GM18867 (cell line): ENCODE data around the gene TLE2.

Source experiments
- ATAC-seq: cut with Tn5 transposase; IDR thresholded peaks from one replicate; pipeline ENCODE4 v1.9.1; 2021; ENCODE audit warnings: mild to moderate bottlenecking, moderate library complexity; ENCODE audit not compliant: unreplicated experiment

TLE2 gene

DNA sequence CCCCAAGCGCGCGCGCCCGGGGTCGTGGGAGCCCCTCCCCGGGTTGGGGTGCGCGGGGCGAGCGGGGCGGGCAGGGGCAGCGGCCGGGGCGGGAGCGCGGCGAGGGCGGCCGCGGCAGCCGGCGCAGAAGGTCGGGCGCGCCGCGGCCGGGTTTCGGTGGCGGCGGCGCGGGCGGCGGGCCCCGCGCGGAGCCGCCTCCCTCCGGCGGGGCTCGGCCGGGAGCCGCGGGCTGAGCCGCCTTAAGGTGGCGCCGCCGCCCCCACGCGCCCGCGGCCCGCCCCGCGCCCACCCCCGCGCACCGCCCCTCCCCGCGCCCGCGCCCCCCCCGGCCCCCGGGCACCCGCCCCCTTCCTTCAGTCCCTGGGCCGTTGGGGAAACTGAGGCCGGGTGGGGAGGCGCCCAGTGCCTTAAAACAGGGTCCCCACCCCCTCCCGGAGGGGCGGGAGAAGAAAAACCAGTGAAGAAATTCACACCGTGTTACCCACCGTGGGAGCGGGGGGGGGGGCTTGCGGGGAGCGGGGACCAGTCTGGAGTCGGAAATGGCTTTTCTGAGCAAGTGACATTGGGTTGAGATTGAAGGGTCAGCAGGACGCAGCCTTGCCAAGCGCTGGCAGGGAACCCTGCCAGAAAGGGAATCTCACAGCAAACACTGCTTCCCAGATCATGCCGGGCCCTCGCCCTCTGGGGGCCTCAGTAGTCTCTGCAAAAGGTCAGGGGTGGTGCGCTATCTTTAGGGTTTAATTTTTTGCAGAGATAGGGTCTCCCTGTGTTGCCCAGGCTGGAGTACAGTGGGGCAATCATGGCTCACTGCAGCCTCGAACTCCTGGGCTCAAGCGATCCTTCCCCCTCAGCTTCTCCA is at the start of gene TLE2:
Gene TLE2, minus strand, starts transcription at position 216 of the 859 bp plus-strand sequence. CDS start 376 bp downstream, outside the sequence.
- no peak for ATAC-seq

DNA sequence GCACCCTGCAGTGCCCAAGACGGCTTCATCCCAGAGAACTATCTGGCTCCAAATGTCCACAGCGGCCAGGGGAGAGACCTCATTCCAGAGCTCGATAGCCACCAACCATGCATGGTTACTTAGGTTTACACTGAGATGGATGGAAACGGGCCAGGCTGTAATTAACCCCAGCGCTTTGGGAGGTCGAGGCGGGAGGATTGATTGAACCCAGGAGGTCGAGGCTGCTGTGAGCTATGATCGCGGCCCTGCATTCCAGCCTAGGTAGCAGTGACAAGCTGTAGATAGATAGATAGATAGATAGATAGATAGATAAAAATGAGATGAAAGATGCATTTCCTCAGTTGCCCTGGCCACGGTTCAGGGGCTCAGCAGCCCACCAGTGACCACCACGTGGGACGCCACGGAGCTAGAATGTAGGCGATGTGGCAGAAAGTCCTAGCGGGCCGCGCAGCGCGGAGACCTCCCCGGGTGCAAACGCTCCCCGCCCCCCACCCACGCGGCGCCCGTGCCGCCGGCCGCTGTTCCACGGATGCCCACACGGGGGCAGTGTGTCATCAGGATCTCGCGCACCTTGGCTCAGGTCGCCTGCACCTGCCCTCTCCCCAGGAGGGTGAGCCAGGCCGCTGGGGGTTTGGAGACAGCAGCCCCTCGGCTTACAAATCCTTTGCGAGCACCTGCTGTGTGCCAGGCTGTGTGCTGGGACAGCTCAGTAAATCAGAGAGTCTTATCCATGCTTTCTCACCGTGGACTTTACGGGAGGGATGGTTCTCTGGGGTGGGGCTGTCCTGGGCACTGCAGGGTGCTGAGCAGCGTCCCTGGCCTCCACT is 46.7 kb upstream of the TLE2 start:
- ATAC-seq = no peak

DNA sequence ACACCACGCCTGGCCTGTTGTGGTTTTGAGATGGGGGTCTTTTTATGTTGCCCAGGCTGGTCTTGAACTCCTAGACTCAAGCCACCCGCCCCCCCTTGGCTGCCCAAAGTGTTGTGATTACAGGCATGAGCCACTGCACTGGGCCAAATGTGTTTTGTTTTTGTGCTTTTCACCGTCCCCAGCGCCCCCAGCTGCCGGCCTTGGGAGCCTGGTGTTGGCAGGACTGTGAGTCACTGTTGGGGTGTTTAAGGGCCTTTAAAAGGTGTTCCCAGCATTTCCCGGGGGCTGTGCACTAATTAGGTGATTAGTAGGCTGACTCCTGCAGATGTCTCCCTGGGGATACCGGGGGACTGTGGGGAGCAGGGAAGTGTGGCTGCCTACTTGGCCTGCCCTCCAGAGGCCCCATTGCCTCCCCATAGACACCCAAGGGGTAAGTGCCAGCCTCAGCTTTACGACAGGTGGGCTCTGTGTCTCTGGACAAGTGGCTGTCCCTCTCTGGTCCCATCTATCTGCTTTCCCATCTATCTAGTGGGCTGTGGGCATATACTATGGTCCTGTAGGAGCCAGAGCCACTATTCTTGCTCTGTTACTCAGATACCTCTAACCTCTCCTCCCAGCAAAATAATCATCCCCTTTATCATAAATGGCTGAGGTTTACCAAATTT is 45.0 kb upstream of the TLE2 start:
- ATAC-seq = no peak

DNA sequence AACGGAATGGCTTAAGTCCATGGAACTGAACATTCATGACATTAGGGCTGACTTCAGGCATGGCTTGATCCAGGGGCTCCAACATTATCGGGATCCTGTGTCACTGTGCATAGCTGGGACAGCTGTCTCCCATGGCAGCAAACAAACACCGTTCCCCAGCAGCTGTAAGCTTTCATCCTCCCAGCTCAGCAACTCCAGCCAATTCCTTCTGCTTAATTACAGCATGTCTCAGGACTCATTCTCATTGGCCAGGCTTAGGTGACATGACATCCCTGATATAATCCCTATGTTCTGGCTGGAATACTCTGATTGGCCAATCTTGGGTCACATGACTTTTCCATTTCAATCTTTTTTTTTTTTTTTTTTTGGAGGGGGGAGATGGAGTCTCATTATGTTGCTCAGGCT is 44.1 kb upstream of the TLE2 start:
- no peak for ATAC-seq

DNA sequence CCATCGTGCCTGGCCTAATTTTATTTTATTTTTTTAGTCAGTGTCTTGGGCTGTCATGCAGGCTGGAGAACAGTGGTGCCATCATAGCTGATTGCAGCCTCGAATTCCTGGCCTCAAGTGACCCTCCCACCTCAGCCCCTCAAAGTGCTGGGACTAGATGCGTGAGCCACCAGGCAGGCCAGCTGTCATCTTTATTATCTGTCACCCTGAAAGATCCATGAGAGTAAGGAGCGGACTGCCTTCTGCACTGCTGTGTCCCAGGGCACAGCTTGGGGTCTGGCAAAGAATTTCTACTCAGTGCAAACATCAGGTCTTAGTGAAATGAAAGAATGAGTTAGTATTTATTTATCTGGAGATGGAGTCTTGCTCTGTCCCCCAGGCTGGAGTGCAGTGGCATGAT is 42.7 kb upstream of the TLE2 start:
- ATAC-seq = no peak

DNA sequence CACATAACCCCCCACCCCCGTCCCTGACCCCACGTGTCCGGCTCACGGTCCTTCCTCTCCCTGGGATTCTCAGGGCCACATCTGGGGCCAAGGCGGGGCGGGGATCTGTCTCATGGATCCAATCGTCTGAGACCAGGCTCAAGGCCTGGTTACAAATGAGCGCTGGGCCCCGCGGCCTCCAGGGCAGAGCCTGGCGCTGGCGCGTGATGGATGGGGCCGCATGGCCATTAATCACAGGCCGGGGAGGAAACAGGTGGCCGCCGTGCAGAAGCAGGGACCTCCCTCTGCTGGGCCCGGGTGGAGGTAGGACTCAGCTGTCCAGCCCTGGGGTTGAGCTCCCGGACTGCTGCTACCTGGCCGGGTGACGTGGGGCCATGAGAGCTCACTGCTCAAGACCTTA is 39.0 kb upstream of the TLE2 start:
- ATAC-seq = no peak

DNA sequence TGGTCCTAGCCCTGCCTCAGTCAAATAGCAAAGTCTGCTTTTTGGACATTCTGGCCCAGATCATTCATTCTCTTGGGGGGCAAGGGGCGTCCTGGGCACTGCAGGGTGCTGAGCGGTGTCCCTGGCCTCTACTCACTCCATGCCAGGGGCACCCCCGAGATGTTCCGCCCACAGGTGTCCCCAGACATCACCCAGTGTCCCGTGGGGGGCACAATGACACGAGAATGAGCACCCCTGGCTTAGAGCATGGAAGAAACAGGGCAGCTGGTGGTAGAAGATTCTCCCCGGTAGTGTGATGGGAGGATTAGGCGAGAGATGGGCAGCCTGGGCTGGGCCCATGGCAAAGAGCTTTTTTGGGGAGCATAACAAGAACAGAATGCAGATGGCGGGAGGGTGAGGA is 38.5 kb upstream of the TLE2 start:
- no peak for ATAC-seq

DNA sequence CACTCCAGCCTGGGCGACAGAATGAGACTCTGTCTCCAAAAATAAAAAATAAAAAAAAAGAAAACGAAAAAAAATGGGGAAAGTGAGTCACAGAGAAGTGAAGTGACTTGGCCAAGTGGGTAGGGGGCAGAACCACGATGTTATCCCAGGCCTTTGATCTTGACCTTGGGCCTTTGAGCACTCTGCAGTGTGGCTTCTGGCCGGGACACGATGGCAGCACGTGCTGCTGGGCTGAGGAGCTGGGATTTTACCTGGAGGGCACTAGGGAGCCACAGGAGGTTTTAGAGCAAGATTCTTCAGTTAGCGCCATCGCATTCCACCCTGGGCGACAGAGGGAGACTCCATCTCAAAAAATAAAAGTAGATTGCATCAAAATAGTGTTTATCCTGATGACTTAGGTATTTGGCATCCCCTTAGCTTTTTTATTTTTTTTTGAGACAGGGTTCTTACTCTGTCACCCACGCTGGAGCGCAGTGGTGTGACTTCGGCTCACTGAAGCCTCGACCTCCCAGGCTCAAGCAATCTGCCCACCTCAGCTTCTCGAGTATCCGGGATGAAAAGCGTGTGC is 37.5 kb upstream of the TLE2 start:
- no peak for ATAC-seq

DNA sequence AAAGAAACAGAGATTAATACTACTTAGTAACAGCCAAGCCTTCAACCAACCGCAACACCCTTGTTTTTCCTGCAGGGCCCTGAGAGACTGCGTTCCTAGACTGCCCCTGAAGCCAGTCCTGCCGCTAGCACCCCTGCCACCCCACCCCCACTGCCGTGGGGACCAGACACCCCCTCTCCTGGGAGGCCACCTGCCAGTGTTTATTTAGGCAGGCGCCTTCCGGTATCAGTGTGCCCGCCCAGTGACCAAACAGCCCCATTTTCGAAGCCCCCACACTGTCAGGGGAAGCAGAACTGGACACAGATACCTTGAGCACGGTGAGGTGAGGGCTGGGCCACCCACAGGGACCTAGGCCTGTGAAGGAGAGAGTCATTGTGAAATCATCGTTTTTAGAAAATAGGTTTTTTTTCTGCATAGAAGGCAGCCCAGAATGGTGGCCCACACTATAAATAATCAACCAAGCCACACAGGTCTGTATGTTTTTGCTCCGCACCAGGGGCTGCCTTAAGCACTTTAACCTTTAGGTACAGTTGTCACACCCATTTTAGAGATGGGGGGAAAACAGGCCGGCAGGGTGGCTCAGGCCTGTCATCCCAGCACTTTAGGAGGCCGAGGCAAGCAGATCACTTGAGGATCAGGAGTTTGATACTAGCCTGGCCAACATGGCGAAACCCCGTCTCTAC is 36.7 kb upstream of the TLE2 start:
- ATAC-seq = peak; percentile 49

DNA sequence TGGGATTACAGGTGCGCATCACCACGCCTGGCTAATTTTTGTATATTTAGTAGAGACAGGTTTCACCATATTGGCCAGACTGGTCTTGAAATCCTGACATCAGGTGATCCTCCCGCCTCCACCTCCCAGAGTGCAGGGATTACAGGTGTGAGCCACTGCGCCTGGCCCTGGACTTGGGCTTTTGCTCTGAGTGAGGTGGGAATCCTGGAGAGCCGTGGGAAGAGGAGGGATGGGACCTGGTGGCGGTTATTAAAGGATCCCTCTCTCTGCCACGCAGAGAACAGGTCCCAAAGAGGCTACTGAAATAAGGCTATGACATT is 34.9 kb upstream of the TLE2 start:
- ATAC-seq = no peak

DNA sequence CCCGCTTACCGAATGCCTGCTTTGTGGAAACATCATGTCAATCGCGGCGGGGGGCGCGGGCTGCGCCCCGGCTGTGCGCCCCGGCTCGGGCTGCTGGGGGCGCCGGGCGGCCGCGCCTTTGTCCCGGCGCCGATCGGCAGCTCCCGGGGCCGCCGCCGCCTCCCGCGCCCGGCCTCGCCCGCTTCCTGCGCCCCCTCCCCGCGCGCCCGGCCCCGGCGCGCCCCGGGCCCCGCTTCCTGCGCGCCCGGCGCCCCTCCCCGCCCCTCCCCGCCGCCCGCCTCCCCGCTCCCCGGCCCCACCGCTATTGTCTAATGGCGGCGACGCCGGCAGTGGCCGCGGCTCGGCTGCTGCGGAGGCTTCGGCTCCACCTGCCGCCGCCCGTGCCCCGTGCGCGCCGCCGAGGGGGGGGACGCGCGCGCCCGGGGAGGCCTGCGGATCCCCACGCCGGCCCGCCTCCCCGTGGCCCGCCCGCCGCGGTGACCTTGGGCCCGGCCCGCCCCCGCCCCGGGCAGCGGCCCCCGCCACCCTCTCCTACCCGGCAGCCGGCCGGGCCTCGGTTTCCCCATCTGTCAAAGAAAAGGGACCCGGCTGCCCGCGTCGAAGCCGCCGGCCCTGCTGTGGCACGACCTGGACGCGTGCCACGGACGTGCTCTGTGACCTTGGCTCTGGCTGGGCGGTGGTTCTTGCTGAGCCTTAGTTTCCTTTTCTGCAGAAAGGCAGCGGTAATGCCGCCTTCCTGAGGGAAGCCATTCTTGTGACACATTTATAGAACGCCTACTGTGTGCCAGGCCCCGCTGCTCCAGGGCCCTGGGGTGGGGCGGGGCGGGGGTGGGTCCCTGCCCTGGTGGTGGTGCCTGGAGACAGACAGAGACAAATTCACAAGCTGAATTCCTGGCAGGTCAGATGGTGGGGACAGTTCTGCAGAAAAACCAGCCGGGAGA is 33.4 kb upstream of the TLE2 start, which contains the start of gene TLE5:
Gene TLE5, minus strand, starts transcription at position 331 of the 941 bp plus-strand sequence. Its CDS starts 295 bp downstream, at position 36.
- ATAC-seq = no peak

DNA sequence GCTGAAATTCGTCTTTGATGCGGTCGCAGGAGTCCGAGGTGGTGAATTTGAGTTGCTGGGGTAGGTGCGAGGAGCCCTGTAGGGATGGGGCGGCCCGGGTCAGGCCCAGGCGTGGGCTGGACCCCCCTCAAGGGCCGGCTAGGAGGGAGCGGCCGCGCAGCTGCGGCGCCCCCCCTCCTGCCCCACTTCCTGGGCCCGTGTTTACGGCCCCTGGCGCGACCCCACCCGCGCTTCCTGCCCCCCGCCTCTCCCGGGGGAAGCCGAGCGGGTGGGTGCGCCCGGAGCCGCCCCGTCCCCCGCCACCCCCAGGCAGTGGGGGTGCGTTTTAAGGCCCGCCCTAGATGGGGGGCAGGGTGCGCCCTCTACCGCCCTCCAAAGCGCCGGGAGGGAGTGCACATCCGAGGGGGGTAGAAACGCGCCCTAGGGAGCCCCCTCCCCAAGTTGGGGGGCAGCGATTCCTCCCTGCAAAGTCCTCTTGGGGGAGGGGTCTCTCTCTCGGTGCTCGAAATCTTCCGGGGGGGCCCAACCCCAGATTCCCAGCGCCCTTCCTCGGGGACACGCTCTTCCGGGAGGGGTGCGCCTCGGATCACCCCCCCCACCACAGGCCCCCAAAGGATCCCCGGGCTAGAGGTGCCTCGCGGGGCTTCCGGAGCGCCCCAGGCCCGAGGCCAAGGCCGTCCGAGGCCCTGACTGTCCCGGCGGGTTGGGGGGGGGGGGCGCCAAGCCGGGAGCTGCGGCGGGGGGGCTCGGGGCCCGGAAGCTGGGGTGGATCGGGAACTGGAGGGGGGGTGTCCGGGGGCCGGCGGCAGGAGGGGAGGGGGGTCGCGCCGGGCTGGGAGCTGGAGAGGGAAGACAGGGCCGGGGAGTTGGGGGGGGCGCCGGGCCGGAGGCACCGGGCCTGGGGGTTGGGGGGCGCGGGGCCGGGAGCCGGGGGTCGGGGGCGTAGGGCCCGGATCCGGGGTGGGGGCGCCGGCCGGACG is 32.4 kb upstream of the TLE2 start:
- no peak for ATAC-seq

DNA sequence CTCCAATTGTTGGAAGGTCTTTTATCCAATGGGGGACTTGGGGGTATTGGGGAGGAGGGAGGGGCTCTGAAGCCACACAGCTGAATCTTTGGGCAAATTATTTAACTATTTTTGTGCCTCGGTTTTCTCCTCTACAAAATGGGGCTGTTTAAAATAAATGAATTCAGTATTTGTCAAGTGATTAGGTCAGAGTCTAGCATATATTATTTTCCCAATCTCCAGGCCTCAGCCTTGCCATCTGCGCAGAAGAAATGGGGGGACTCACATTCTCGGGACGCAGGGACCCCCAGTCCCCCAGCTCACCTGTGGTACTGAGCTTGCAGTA is 31.7 kb upstream of the TLE2 start:
- ATAC-seq = no peak

DNA sequence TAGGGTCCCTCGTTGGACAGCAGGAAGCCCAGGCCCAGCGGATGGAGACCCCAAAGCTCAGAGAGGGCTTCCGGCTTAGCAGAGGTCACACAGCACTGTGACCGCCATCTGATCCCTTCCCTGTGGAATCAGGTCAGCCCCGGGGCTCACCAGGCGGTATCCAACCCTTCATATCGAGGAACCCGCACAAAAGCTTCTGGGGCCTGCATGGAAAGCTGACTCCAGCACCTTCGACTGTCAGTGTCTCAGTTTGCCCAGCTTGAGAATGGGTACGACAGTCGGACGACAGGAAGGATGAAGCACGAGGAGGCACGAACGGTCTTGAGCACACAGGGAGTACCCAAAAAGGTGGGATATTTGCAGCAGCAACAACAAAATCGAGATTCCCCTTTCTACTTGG is 30.6 kb upstream of the TLE2 start:
- no peak for ATAC-seq

DNA sequence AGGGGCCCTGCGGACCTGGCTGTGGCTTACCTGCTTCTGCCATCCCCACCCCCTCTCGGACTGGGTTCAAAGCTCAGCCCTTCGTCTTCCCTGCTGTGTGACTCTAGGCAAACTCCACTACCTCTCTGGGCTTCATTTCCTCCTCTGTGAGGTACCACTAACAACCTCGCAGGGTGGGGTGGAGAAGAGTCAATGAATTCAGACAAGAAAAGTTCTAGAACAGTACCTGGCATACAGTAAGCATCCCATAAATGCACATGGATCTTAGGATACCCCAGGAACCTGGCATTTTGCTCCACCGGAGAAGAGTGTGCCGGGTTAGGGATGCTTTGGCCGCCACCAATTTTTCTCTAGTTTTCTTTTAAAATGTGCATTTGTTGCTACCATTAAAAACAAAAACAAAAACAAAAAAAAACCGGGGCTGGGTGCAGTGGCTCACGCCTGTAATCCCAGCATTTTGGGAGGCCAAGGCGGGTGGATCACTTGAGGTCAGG is 29.8 kb upstream of the TLE2 start:
- no peak for ATAC-seq

DNA sequence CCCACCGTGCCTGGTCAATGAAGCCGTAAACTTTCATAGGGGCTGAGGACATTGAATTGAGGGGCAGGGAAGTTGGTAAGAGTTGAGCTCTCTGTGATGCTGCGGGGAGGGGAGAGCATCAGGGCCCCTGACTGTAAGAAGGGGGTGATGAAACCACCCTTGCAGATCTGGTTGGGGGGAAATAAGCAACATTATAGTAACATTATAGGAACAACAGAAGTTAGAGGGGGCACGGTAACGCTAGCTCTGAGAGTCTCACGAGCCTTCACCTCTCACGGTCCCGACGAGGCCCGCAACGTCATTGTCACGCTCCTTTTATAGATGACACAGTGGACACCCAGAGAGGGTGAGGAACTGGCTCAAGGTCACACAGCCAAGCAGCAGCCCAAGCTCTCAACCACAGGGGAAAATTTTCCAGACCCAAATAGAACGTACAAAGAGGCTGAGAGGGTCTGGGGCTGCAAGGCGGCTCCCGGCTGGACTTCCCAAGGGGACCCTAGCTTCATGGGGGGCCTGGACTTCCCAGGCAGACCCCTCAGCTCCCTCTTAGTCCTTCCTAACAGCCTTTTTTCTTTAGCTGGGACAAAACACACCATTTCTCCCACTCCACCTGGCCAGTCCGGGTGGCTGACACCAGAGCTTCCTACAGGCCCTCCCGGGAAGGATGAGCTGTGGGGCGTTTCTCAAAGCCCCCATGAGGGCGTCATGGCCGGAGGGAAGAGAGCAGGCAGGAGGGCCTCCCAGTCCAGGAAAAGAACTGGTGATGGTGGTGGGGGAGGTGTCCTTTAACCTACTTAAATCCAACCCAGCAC is 29.1 kb upstream of the TLE2 start:
- no peak for ATAC-seq

DNA sequence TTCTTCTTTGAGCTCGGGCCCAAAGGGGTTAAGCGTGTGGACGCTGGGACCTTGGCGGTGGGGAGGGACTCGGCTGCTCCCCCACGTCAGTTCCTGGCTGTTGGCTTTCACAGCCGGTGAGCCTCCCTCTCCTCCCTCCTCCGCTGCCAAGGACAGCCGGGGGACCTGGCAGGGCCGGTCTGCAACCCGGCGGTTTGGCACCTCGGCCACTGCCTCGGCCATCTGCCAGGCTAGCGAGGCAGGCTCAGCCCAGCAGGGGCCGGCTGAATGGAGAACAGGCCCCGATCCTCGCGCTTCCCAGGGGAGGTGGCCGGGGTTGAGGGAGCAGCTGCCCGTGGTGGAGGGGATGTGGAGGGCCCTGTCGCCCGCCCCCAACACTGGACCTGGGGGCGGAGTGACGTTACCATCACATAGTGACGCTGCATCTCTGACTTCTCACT is 28.2 kb upstream of the TLE2 start:
- no peak for ATAC-seq
